ENCODE data around the gene PTGIS.

GRCh38 chr20:49589747-49590146 is 21.8 kb upstream of the PTGIS start:
- no peak for TF ChIP-seq CTCF (IDR thresholded peaks at IDR 0.05)
- TF ChIP-seq POLR2A (IDR thresholded peaks at IDR 0.05) = no peak

Data from prostate gland (tissue), 2 donors.